ENCODE measurements around the gene TEAD4.

GRCh38 chr12:2984698-2985097 lies 25.5 kb downstream of the TEAD4 start:
- TF ChIP-seq CTCF (IDR thresholded peaks at IDR 0.05; ENCODE audit: borderline replicate concordance, extremely low read depth, low read length, poor library complexity, severe bottlenecking) = no peak
- TF ChIP-seq EZH2 (IDR thresholded peaks at IDR 0.05; ENCODE audit: borderline replicate concordance, low read depth, low read length, severe bottlenecking) = no peak
